H9 (cell line): ENCODE results near the gene CYP27A1. TPM values are rescaled to one million over a fixed set of nuclear protein-coding genes. Genes with fewer than 3 reads are reported as not detected.

Source experiments
- DNase-seq: peaks from one replicate; pipeline ENCODE4 v3.0.0-alpha.2; 2017
- H2AFZ ChIP-seq: one replicate; pipeline ENCODE4 v1.6.1; 2013; ENCODE audit warnings: mild to moderate bottlenecking, low read length, control low read depth, moderate library complexity
- H2AK5ac ChIP-seq: 2 replicates; pipeline ENCODE4 v1.6.1; 2013; ENCODE audit warnings: low read length, control low read depth, mixed read lengths; ENCODE audit not compliant: insufficient read length
- H2BK120ac ChIP-seq: one replicate; pipeline ENCODE4 v1.6.1; 2013; ENCODE audit warnings: low read depth, mild to moderate bottlenecking, low read length, control low read depth, inconsistent platforms; ENCODE audit not compliant: poor library complexity, severe bottlenecking
- H2BK12ac ChIP-seq: 2 replicates; pipeline ENCODE4 v1.6.1; 2013; ENCODE audit warnings: low read length, control low read depth, mixed read lengths, low read depth; ENCODE audit not compliant: insufficient read length
- H2BK15ac ChIP-seq: 2 replicates; pipeline ENCODE4 v1.6.1; 2013; ENCODE audit warnings: low read depth, low read length, control low read depth
- H2BK20ac ChIP-seq: one replicate; pipeline ENCODE4 v1.6.1; 2013; ENCODE audit warnings: low read depth, mild to moderate bottlenecking, low read length, control low read depth, inconsistent platforms; ENCODE audit not compliant: poor library complexity, severe bottlenecking
- H2BK5ac ChIP-seq: 2 replicates; pipeline ENCODE4 v1.6.1; 2013; ENCODE audit warnings: low read length, control low read depth, mixed read lengths; ENCODE audit not compliant: insufficient read length
- H3K14ac ChIP-seq: 2 replicates; pipeline ENCODE4 v1.6.1; 2013; ENCODE audit warnings: low read length, control low read depth; ENCODE audit not compliant: insufficient read depth
- H3K18ac ChIP-seq: 2 replicates; pipeline ENCODE4 v1.6.1; 2013; ENCODE audit warnings: low read depth, mild to moderate bottlenecking, mixed read lengths, low read length, control low read depth; ENCODE audit not compliant: insufficient read length
- H3K23ac ChIP-seq: 2 replicates; pipeline ENCODE4 v1.6.1; 2013; ENCODE audit warnings: low read length, control low read depth, mixed read lengths, low read depth; ENCODE audit not compliant: insufficient read length
- H3K23me2 ChIP-seq: 2 replicates; pipeline ENCODE4 v1.6.1; 2013; ENCODE audit warnings: low read depth, mild to moderate bottlenecking, mixed read lengths, low read length, control low read depth; ENCODE audit not compliant: insufficient read length, poor library complexity, severe bottlenecking
- H3K27ac ChIP-seq: 2 replicates; pipeline ENCODE4 v1.5.1; 2013; ENCODE audit warnings: low read length, control low read depth, mixed read lengths, low read depth; ENCODE audit not compliant: insufficient read length
- H3K27me3 ChIP-seq: 2 replicates; pipeline ENCODE4 v1.6.1; 2013; ENCODE audit warnings: low read length, control low read depth, inconsistent platforms; ENCODE audit not compliant: insufficient read depth
- H3K4ac ChIP-seq: 2 replicates; pipeline ENCODE4 v1.6.1; 2013; ENCODE audit warnings: low read depth, mild to moderate bottlenecking, control low read depth, inconsistent platforms, low read length, moderate library complexity
- H3K4me1 ChIP-seq: 2 replicates; pipeline ENCODE4 v1.6.1; 2013; ENCODE audit warnings: low read length, control low read depth, inconsistent platforms; ENCODE audit not compliant: insufficient read depth
- H3K4me2 ChIP-seq: 2 replicates; pipeline ENCODE4 v1.6.1; 2013; ENCODE audit warnings: low read length, control low read depth, mixed read lengths; ENCODE audit not compliant: insufficient read length, insufficient read depth
- H3K56ac ChIP-seq: 2 replicates; pipeline ENCODE4 v1.6.1; 2013; ENCODE audit warnings: low read depth, mild to moderate bottlenecking, mixed read lengths, low read length, control low read depth; ENCODE audit not compliant: insufficient read length
- H3K79me1 ChIP-seq: 2 replicates; pipeline ENCODE4 v1.6.1; 2013; ENCODE audit warnings: low read depth, mild to moderate bottlenecking, moderate library complexity, low read length, control low read depth, inconsistent platforms; ENCODE audit not compliant: insufficient read depth, poor library complexity, severe bottlenecking
- H3K79me2 ChIP-seq: 2 replicates; pipeline ENCODE4 v1.6.1; 2013; ENCODE audit warnings: low read length, control low read depth, inconsistent platforms; ENCODE audit not compliant: insufficient read depth
- H3K9ac ChIP-seq: 2 replicates; pipeline ENCODE4 v1.6.1; 2013; ENCODE audit warnings: low read length, control low read depth, mixed read lengths; ENCODE audit not compliant: insufficient read length; ENCODE audit errors: extremely low read depth
- H3K9me3 ChIP-seq: one replicate; pipeline ENCODE4 v1.6.1; 2013; ENCODE audit warnings: low read depth, low read length, inconsistent platforms; ENCODE audit not compliant: control insufficient read depth
- H3T11ph ChIP-seq: one replicate; pipeline ENCODE4 v1.6.1; 2013; ENCODE audit warnings: mild to moderate bottlenecking, low read length, control low read depth, inconsistent platforms
- H4K20me1 ChIP-seq: one replicate; pipeline ENCODE4 v1.6.1; 2013; ENCODE audit not compliant: control insufficient read depth, insufficient read length, insufficient read depth
- H4K5ac ChIP-seq: 2 replicates; pipeline ENCODE4 v1.6.1; 2013; ENCODE audit warnings: low read depth, mild to moderate bottlenecking, mixed read lengths, low read length, control low read depth; ENCODE audit not compliant: insufficient read length
- H4K8ac ChIP-seq: replicated peaks from 2 replicates; pipeline ENCODE4 v1.6.1; 2013; ENCODE audit warnings: low read length, control low read depth, mixed read lengths, low read depth; ENCODE audit not compliant: insufficient read length
- H4K91ac ChIP-seq: 2 replicates; pipeline ENCODE4 v1.6.1; 2013; ENCODE audit warnings: low read depth, mild to moderate bottlenecking, moderate library complexity, mixed read lengths, low read length, control low read depth; ENCODE audit not compliant: insufficient read length
- H3K27ac Mint-ChIP-seq, 3 experiments: 2 replicates in 2 of 3; 3 replicates in 1 of 3; pipeline ENCODE4 v1.8.0; 2020 to 2021; ENCODE audit warnings: mixed read lengths in 3 of 3, mild to moderate bottlenecking in 1 of 3, moderate library complexity in 1 of 3
- H3K27me3 Mint-ChIP-seq: 2 replicates; pipeline ENCODE4 v1.8.0; 2021; ENCODE audit warnings: low read depth, mild to moderate bottlenecking, moderate library complexity, mixed read lengths
- H3K36me3 Mint-ChIP-seq, 3 experiments: 2 replicates in 2 of 3; 3 replicates in 1 of 3; pipeline ENCODE4 v1.8.0; 2020 to 2021; ENCODE audit warnings: low read depth in 3 of 3, mixed read lengths in 3 of 3; ENCODE audit not compliant: insufficient read depth in 1 of 3
- H3K4me1 Mint-ChIP-seq, 2 experiments: 2 replicates each; pipeline ENCODE4 v1.8.0; 2020; ENCODE audit warnings: mixed read lengths in 2 of 2
- H3K4me3 Mint-ChIP-seq, 2 experiments: 2 replicates in 1 of 2; 3 replicates in 1 of 2; pipeline ENCODE4 v1.8.0; 2020 to 2021; ENCODE audit warnings: mild to moderate bottlenecking in 2 of 2, mixed read lengths in 2 of 2, moderate library complexity in 1 of 2
- H3K9me3 Mint-ChIP-seq, 2 experiments: 2 replicates in 1 of 2; 3 replicates in 1 of 2; pipeline ENCODE4 v1.8.0; 2020; ENCODE audit warnings: mild to moderate bottlenecking in 2 of 2, mixed read lengths in 2 of 2, moderate library complexity in 1 of 2
- CTCF ChIP-seq: fragments of 200-600 bp; sonication (generic); conservative IDR thresholded peaks from 3 replicates; pipeline ENCODE4 v1.8.0; 2021; ENCODE audit warnings: antibody characterized with exemption, mild to moderate bottlenecking
- WGBS: extraction: QIAGEN DNeasy Blood & Tissue Kit; methylation state at CpG from one replicate; pipeline ENCODE4 v1.1.7; 2013; ENCODE audit warnings: missing lambda C conversion rate, low lambda C conversion rate, mixed read lengths; ENCODE audit not compliant: insufficient read length; ENCODE audit errors: extremely low coverage; 5-methylcytosine and 5-hydroxymethylcytosine counted together
- total RNA-seq: library from RNA; stranded (reverse); gene quantifications from 2 replicates; pipeline ENCODE4 v1.2.1, GENCODE V29; 2021

The CYP27A1 gene
- total RNA-seq, 1 experiment from 2014 or later = 3.1 TPM

- no peak for TF ChIP-seq CTCF
- no peak overlapping the region for H3K27ac ChIP-seq
- no peak overlapping the region for H2AFZ ChIP-seq
- Mint-ChIP-seq H3K36me3 (peaks cover 0 to 11% (median 10%) of the 10 kb centered on the region in 3 experiments; a peak in 5 of 7 replicates), H3K4me3 (no peak overlapping the region), H3K4me1 (peaks cover 7 to 11% of the 10 kb centered on the region in 2 experiments), H3K9me3 (peaks cover 4 to 14% of the 10 kb centered on the region in 2 experiments; a peak in 3 of 5 replicates), H3K27me3 (peaks cover 29% of the 10 kb centered on the region), H3K27ac (no peak overlapping the region)
- no peaks in the 10 kb centered on the region for H3K79me2 ChIP-seq
- H3K9ac ChIP-seq = no peak overlapping the region
- peaks cover 12% of the 10 kb centered on the region for H3K23me2 ChIP-seq
- no peak overlapping the region for H4K8ac ChIP-seq
- H3K23ac ChIP-seq = no peak overlapping the region
- H3K14ac ChIP-seq = no peak overlapping the region
- no peak overlapping the region for H2BK5ac ChIP-seq
- peaks cover 2% of the 10 kb centered on the region; the same call in 1 of the 2 replicates for H3K27me3 ChIP-seq
- WGBS = no CpG with 5 or more reads among the region's 9 CpGs
- H2BK12ac ChIP-seq = no peak overlapping the region
- no peak overlapping the region for H3K18ac ChIP-seq
- no peak overlapping the region for H3K56ac ChIP-seq
- no peak overlapping the region for H4K91ac ChIP-seq
- no peak overlapping the region for H2BK20ac ChIP-seq
- H3K4me1 ChIP-seq = no peaks in the 10 kb centered on the region
- no peak overlapping the region for H3K4me2 ChIP-seq
- H4K20me1 ChIP-seq = no peaks in the 10 kb centered on the region
- H3K79me1 ChIP-seq = no peaks in the 10 kb centered on the region
- DNase-seq = no peak
- H2BK120ac ChIP-seq = no peak overlapping the region
- no peak overlapping the region for H3K4ac ChIP-seq
- no peak overlapping the region for H2BK15ac ChIP-seq
- H3K9me3 ChIP-seq = no peaks in the 10 kb centered on the region
- H4K5ac ChIP-seq = no peak overlapping the region
- no peak overlapping the region for H3T11ph ChIP-seq
- H2AK5ac ChIP-seq = no peak overlapping the region
Measured at GRCh38 chr2:218777276-218777990, 4.5 kb upstream of the CYP27A1 start.
